Neural crest cell (in vitro differentiated cells): ENCODE data around the gene NBEAL1. TPM values are rescaled to one million over a fixed set of nuclear protein-coding genes. Genes with fewer than 3 reads are reported as not detected.
A peak's percentile ranks its signal among the peaks of the same experiment; 100 is the strongest.
"Not testable (repeated sequence)": the region's sequence is repeated elsewhere in the genome, so short reads cannot be mapped to it uniquely, and the experiment has no call there.

Experiments
- DNase-seq: peaks from one replicate; pipeline ENCODE4 v3.0.0; 2021; ENCODE audit warnings: low read depth, mixed read lengths, low spot score
- H3K27ac Mint-ChIP-seq: one replicate; pipeline ENCODE4 v1.8.0; 2021; ENCODE audit warnings: mild to moderate bottlenecking, mixed read lengths; ENCODE audit not compliant: unreplicated experiment
- H3K27me3 Mint-ChIP-seq: 2 replicates; pipeline ENCODE4 v1.8.0; 2021; ENCODE audit warnings: low read depth, mild to moderate bottlenecking, mixed read lengths
- H3K36me3 Mint-ChIP-seq: 2 replicates; pipeline ENCODE4 v1.8.0; 2021; ENCODE audit warnings: low read depth, mild to moderate bottlenecking, mixed read lengths
- H3K4me1 Mint-ChIP-seq: 2 replicates; pipeline ENCODE4 v1.8.0; 2021; ENCODE audit warnings: mixed read lengths
- H3K4me3 Mint-ChIP-seq: one replicate; pipeline ENCODE4 v1.8.0; 2021; ENCODE audit warnings: mild to moderate bottlenecking, mixed read lengths
- H3K9me3 Mint-ChIP-seq: 2 replicates; pipeline ENCODE4 v1.8.0; 2021; ENCODE audit warnings: mixed read lengths
- CTCF ChIP-seq: fragments of 200-600 bp; sonication (generic); conservative IDR thresholded peaks from 2 replicates; pipeline ENCODE4 v1.5.0; 2021; ENCODE audit warnings: antibody characterized with exemption, mild to moderate bottlenecking
- total RNA-seq: library from RNA; stranded (reverse); gene quantifications from 2 replicates; pipeline ENCODE4 v1.2.1, GENCODE V29; 2021

The NBEAL1 gene
- total RNA-seq, 1 donor from 2014 or later = 12.6 TPM

DNA sequence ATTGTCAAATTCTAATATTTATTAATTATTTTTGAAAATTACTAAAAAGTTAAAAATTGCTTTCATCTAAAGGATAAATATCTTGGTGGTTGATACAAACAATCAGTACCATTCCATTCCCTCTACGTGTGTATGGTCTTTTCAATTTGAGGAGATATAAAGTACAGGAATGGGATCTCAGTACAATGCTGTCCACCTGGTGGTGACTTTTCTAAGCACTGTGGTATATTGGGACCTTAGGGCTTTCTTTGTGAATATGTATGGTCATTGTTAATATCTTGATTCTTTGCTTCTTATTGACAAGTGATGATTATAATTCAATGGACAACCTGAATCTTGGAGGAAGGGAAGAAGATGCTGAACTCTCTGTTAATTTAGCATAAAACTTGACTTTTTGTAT is 83.1 kb downstream of the NBEAL1 start:
- Mint-ChIP-seq H3K9me3 (peaks cover 3% of the 10 kb centered on the region), H3K36me3 (peaks cover 27% of the 10 kb centered on the region), H3K27me3 (no peaks in the 10 kb centered on the region), H3K4me1 (no peaks in the 10 kb centered on the region), H3K27ac (no peak overlapping the region), H3K4me3 (no peak overlapping the region)
- DNase-seq = no peak
- TF ChIP-seq CTCF = peak; percentile 56

DNA sequence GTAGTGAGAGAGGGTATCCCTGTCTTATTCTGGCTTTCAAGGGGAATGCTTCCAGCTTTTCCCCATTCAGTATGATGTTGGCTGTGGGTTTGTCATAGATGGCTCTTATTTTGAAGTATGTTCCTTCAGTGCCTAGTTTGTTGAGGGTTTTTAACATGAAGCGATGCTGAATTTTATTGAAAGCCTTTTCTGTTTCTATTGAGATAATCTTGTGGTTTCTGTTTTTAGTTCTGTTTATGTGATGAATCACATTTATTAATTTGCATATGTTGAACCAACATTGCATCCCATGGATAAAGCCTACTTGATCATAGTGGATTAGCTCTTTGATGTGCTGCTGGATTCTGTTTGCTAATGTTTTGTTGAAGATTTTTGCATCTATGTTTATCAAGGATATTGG is 87.7 kb downstream of the NBEAL1 start:
- DNase-seq, H3K27me3 Mint-ChIP-seq: not testable (repeated sequence)
- peaks cover 40% of the 10 kb centered on the region for H3K36me3 Mint-ChIP-seq

DNA sequence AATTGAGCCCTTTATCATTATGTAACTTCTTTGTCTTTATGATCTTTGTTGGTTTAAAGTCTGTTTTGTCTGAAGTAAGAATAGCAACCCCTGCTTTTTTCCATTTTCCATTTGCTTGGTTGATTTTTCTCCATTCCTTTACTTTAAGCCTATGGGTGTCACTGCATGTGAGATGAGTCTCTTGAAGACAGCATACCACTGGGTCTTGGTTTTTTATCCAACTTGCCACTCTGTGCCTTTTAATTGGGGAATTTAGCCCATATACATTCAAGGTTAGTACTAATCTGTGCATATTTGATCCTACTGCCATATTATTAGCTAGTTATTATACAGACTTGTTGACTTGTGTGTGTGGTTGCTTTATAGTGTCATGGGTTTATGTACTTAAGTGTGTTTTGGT is 89.6 kb downstream of the NBEAL1 start:
- no peak for TF ChIP-seq CTCF
- DNase-seq = no peak
- Mint-ChIP-seq H3K4me3 (no peak overlapping the region), H3K27ac (no peak overlapping the region), H3K4me1 (no peaks in the 10 kb centered on the region), H3K36me3 (peaks cover 38% of the 10 kb centered on the region), H3K27me3 (no peaks in the 10 kb centered on the region), H3K9me3 (peaks cover 17% of the 10 kb centered on the region)

More for the DNA sequence above, 87.7 kb downstream of the NBEAL1 start:
- not testable (repeated sequence) for H3K4me1 Mint-ChIP-seq, H3K27ac Mint-ChIP-seq, H3K4me3 Mint-ChIP-seq
- H3K9me3 Mint-ChIP-seq = peaks cover 17% of the 10 kb centered on the region

GRCh38 chr2:203105996-203106395 is 91.3 kb downstream of the NBEAL1 start:
- Mint-ChIP-seq H3K36me3 (peaks cover 30% of the 10 kb centered on the region), H3K27me3 (no peaks in the 10 kb centered on the region), H3K9me3 (peaks cover 15% of the 10 kb centered on the region), H3K4me3 (no peak overlapping the region), H3K27ac (no peak overlapping the region), H3K4me1 (no peaks in the 10 kb centered on the region)
- DNase-seq = no peak
- TF ChIP-seq CTCF = no peak

DNA sequence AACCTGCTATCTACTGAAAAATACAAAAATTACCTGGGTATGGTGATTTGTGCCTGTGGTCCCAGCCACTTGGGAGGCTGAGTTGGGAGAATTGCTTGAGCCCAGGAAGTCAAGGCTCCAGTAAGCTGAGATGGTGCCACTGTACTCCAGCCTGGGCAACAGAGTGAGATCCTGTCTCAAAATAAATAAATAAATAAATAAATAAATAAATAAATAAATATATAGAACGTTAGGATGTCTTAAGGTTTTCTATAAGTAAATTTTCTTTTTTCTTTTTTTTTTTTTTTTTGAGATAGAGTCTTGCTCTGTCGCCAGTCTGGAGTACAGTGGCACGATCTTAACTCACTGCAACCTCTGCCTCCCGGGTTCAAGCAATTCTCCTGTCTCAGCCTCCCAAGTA is 95.8 kb downstream of the NBEAL1 start:
- not testable (repeated sequence) for H3K27me3 Mint-ChIP-seq, H3K9me3 Mint-ChIP-seq, DNase-seq, H3K4me3 Mint-ChIP-seq, H3K27ac Mint-ChIP-seq, H3K4me1 Mint-ChIP-seq, H3K36me3 Mint-ChIP-seq

DNA sequence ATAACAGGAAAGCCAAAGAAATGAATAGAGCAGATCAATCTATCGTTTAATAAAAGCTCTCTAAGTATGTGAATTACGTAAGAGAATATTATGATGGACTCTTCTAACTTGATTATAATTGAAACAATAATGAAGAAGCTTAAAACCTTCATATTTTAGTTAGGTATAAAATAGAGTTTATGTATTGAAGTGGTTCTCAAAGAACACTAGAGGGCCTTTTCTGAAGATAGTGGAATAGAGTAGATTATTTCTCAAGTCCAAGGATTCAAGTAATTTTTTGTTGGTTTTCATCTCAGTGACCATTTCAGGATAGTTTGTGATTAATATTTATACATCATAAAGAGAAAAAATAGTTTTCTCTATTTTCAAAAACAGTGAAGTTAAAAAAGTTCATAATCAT is 97.7 kb downstream of the NBEAL1 start:
- Mint-ChIP-seq H3K36me3 (peaks cover 7% of the 10 kb centered on the region), H3K4me1 (no peaks in the 10 kb centered on the region), H3K4me3 (no peak overlapping the region), H3K27ac (no peak overlapping the region), H3K27me3 (no peaks in the 10 kb centered on the region), H3K9me3 (peaks cover 2% of the 10 kb centered on the region)
- no peak for TF ChIP-seq CTCF
- DNase-seq = no peak

GRCh38 chr2:203115201-203115700 is 100.6 kb downstream of the NBEAL1 start:
- not testable (repeated sequence) for DNase-seq, H3K4me1 Mint-ChIP-seq, H3K4me3 Mint-ChIP-seq, H3K27ac Mint-ChIP-seq, H3K9me3 Mint-ChIP-seq, H3K27me3 Mint-ChIP-seq
- peaks cover 12% of the 10 kb centered on the region for H3K36me3 Mint-ChIP-seq
